ENCODE data around the gene SFT2D2.

SFT2D2 gene

DNA sequence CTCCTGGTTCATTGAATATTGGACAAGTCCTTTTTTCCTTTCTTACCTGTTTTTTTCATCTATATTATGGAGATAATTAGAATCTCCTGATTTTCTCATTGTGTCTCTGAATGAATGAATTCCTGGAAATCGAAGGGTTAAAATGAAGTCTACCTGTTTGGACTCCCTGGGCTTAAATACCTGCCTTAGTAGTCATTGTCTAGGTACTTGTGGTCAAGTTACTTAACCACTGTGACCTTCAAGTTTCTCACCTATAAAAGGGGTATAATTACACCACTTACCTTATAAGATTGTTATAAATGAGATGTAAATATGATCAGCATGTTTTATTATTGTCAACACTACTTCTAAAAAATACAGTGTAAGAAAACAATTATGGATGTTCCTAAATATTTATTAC lies 45.8 kb downstream of the SFT2D2 start:
- no peak for DNase-seq

GRCh38 chr1:168273575-168273974 lies 47.8 kb downstream of the SFT2D2 start:
- DNase-seq, result no peak

DNA sequence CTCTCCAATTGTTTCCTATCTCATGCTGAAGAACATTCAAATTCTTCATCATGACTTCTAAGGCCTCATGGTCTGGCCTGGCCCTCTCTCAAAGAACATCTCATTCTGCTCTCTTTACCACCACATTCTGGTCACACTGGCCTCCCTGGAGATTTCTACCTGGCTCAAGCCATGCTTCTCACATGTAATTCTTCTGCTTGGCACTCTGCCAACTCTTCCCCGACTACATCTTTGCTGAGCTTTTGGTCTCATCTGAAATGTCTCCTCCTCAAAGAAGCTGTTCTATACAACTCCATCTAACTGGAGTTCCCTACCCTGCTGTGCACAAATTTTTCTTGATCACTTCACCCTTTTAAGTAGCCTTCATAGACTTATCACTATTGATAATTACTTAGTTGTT lies 53.4 kb downstream of the SFT2D2 start:
- no peak for DNase-seq

DNA sequence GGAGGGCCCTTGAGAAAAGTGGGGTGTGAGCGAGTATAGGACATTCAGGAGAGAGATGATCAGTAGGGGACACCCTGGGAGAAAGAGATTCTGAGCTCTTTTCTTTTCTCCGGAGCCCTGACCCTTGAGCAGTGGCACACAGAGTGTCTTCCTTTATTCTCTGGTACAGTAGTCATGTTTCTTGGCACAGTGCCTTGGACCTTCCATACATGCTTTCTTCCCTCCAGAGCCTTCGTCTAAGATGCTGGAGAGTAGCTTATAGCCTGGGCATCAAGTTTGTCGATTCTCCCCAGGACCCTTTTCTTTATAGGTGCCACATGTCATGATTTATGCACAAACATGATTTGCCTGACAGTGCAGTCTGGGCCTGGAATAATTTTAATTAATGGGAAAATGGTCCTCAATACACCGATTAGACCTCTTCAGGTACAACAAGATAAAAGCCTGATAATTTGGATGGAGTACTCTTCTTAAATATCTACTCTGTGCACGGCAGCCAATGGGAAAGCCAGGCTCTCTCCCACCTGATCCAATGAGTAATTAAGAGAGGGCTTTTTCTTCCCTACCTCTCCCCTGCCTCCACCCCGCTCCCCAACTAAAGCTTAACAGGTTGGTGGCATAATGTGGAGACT lies 54.6 kb downstream of the SFT2D2 start, which contains the start of gene TBX19:
Gene TBX19 (plus strand): TSS at position 582 of the 632 bp plus-strand sequence. CDS start 214 bp downstream, outside the sequence.
- DNase-seq, result no peak

- no peak for DNase-seq
Measured at GRCh38 chr1:168281603-168282325, 56.0 kb downstream of the SFT2D2 start.

GRCh38 chr1:168285521-168285790 lies 59.7 kb downstream of the SFT2D2 start:
- no peak for DNase-seq

- DNase-seq, result no peak
Measured at GRCh38 chr1:168285971-168286927, 60.4 kb downstream of the SFT2D2 start.

- DNase-seq, result peak in 1 of 2 donors; percentile 84
Measured at GRCh38 chr1:168287237-168287664, 61.4 kb downstream of the SFT2D2 start.

GRCh38 chr1:168288311-168289052 lies 62.7 kb downstream of the SFT2D2 start:
- no peak for DNase-seq

- DNase-seq, result no peak
Measured at GRCh38 chr1:168291222-168291837, 65.5 kb downstream of the SFT2D2 start.

DNA sequence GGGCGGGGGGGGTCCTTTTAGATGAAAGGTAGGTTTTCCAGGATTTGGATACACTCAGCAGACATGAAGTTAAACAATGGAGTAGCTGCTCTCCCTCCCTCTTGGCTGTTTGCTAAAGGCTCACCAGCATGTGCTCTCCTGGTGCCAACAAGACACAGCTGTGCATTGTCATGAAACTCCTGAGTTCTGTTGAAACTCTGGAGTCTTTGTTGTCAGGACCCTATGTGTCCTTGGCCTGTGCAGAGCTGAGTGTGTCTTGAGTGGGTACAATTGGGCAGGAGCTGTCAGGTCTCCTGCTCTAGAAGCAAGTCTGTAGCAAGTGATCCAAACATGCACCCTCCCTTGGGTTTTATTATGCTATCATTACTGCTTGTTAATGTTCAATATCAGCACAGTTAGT lies 67.6 kb downstream of the SFT2D2 start:
- no peak for DNase-seq

DNA sequence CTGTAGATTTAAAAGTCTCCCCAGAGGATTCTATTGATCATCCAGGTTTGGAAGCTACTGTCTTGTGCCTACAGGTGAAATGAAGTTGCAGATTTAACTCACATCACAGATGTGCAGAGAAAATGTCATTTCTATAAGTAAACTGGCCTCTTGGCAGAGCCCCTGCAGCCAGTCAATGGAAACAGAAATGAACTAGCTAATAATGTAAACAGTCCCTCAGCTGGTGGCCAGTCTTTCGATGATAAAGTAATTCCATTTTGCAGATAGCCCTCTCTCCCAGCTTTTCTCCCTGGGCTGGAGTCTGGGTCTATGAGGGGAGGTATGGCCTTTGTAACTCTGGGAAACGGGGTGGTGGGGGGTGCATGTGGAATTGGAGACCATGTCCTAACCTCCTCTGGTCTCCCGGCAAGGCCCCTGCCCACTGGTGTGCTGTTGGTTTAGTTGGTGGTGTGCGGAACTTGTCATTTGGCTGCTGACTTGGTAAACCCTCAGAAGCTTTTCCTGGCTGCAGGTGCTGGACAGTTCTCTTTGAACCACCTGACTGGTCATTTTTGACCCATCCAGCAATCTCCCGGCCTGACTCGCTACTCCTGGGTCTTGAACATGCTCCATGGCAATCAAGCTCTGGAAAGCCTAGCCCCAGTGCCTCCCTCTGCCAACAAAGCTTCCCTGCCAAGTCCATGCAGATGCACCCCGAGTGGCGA lies 69.8 kb downstream of the SFT2D2 start:
- no peak for DNase-seq

GRCh38 chr1:168297019-168297730 lies 71.4 kb downstream of the SFT2D2 start:
- DNase-seq, result no peak

DNA sequence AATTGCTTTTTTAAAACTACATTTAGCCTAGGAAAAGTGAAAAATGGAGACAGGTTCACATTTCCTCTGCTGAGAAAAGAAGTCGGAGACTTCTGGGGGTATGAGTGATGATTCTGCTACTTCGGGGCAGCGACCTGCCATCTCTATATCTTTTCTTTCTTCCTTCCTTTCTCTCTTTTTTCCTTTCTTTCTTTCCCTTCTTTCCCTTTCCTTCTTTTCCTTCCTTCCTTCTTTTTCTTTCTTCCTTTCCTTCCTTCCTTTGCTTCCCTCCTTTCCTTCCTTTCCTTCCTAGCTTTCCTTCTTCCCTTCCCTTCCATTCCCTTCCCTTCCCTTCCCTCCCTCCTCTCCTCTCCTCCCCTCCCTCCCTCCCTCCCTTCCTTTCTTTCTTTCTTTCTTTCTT lies 72.6 kb downstream of the SFT2D2 start:
- no peak for DNase-seq

DNA sequence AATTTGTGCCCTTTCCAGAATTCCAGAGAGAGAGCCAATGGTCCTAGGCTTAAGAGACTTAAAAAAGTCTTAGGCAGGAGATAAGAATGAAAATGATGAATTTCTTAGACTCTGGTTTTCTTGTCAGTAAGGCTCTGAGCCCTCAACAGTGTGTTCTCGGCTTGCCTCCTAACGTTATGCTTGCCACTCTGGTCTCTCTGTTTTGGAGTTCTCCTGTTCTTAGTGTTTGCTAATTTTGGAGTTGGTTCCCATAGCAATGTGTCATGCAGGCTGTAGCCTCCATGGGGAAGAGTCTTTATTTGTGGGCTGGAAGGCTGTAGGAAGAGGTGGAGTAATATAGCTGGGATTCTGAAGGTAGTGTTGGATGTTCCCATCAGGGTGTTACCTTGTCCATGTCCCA lies 74.8 kb downstream of the SFT2D2 start:
- DNase-seq, result no peak

- DNase-seq, result no peak
Measured at GRCh38 chr1:168301664-168302320, 76.0 kb downstream of the SFT2D2 start.
